Medulla oblongata (tissue), 1 donor: Measurements from ENCODE around the gene GPX1.
"Not testable (repeated sequence)": the region's sequence is repeated elsewhere in the genome, so short reads cannot be mapped to it uniquely, and the experiment has no call there.

Experiments
- DNase-seq: peaks from one replicate; pipeline ENCODE4 v3.0.0-alpha.2; 2015; ENCODE audit errors: extremely low spot score

Gene GPX1

DNA sequence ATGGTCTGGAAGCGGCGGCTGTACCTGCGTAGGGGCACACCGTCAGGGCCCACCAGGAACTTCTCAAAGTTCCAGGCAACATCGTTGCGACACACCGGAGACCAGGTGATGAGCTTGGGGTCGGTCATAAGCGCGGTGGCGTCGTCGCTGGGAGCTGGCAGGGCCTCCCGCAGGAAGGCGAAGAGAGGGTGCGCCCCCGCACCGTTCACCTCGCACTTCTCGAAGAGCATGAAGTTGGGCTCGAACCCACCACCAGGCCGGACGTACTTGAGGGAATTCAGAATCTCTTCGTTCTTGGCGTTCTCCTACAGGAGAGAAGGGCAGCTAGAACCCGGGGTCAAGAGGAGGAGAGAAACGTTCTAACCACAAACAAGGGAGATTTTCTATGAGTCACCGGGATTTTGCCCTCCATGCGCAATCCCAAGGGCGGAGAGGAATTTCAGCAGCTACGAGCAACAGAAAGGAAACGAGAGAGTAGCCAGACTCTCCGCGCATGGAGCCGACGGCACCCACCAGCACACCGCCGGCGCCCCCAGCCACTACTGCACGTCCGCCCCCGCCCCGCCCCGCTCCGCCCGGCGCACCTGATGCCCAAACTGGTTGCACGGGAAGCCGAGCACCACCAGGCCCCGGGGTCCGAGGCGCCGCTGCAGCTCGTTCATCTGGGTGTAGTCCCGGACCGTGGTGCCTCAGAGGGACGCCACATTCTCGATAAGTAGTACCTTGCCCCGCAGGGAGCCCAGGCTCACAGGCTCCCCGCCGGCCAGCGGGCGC, 523 bp downstream of the GPX1 start:
- not testable (repeated sequence) for DNase-seq

DNA sequence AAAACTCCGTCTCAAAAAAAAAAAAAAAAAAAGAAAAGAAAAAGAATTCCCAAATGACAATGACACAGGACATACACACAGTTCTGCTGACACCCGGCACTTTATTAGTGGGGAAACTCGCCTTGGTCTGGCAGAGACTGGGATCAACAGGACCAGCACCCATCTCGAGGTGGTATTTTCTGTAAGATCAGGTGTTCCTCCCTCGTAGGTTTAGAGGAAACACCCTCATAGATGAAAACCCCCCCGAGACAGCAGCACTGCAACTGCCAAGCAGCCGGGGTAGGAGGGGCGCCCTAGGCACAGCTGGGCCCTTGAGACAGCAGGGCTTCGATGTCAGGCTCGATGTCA, 1.1 kb downstream of the GPX1 start:
- not testable (repeated sequence) for DNase-seq

DNA sequence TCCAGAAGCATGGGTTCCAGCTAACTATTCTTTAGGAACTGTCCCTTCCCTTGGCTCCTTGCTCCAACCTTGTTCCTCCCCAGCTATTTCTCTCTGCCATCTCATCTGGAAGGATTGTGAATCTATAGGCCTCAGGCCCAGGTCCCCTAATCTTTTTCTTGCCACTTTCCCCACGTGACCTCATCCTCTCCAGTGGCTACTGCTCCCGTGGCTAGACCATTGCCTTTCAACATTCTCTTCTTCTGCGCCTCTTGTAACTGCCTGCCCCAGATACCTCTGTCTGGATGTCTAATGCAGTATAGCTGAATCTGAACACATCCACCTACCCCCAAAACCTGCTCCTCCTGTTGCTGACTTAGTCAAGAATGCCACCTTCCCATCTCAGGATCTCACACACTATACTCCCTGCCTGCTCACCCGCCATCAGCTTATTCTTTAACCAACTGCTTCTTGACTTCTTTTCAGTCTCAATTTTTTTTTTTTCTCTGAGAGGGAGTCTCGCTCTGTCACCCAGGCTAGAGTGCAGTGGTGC, 5.2 kb downstream of the GPX1 start:
- DNase-seq, result no peak

DNA sequence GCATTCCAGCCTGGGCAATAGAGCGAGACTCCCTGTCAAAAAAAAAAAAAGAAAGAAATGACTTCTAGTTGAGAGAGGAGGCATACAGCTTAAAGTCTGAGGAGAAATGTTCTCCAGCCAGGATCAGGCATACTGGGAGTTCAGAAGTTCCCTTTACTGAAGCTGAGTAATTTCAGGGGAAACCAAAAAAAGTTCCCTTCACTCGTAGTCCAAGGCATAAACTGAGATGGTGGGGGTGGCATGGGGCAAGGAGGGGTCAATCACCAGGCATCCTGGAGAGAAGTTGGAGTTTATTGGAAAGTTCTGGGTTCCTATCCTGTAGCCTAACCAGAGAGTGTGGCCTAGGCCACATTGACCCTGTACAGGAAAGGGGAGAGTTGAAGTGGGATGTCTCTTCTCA, 5.9 kb downstream of the GPX1 start:
- DNase-seq, result no peak

DNA sequence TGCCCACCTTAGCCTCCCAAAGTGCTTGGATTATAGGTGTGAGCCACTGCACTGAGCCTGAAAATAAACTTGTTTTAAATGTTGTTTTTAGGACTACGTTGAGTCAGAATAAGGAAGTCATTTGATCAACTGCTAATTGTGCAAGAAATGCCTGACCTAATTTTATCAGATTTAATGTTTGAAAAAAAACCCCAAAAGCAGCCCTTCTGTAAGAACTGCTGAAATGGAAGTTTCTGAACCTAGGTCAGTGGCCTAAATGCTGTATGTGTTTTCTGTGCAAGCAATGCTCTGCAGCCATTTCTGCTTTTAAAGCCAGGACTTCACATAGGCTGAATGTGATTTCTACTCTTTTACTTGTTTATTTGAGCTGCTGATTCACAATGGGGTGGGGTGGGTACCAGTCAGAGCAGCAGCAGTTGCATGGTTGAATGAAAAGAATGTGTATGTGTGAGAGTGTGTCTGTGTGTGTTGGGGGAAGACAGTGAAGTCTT, 6.6 kb downstream of the GPX1 start:
- DNase-seq, result no peak

DNA sequence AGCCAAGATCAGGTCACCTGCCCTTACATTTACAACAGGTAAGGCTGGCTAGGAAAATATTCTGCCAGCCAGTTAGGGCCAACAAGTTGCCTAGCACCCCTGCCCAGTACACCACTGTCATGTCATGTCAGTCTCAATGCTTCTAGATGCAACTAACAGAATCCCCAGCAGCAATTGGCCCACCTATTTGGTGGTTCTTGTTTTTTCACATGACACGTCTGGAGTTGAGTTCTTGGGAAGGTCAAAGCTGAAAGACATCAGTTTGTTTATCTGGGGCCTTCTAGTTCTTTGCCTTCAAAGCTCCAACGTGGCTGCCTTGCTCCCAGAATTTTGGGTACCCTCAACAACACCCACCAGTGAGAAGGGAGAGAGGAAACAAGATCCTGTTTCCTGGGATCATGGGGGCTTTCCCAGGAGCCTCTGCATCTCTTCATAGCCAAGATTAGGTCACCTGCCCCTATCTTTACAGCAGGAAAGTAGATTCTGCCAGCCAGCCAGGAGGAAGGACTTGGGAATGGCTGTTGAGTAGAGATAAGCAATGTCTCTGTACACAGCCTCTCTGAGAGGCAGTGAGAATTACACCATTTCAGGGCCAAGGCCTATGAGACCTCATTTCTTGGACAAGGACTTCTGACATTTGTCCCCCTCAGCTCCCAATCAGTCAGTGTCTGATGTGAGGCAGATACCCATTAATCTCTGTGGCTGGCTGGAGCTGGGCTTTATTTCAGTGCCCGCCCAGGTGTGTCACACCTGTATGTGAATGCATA, 8.6 kb downstream of the GPX1 start:
- DNase-seq, result no peak

DNA sequence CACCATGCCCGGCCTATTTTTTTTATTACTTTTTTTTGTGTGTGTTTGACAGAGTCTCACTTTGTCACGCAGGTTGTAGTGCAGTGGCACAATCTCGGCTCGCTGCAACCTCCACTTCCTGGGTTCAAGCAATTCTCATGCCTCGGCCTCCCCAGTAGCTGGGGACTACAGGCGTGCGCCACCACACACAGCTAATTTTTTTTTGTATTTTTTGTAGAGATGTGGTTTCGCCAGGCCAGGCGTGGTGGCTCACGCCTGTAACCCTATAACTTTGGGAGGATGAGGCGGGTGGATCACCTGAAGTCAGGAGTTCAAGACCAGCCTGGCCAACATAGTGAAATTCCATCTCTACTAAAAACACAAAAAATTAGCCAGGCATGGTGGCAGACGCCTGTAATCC, 9.8 kb downstream of the GPX1 start:
- not testable (repeated sequence) for DNase-seq

DNA sequence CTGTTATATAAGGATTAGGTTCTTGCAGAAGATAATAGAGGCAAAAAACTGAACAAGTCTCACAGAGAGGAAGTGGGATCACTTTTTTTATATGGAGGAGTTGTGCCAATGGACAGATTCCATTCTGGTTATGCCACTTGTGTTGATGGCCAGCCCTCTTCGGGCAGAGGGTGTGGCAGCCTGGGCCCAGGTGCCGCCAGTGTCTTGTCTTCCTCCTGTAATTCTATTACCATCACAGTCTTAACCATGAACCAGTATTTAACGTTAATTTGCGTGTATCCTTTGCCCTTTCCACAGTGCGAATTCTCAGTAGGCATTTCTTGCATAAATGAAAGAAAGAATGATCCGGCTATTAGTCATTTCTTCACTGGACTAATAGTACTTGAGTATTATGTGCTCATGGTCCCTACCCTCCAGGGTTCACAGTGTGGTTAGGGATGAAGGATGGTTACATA, 11.3 kb downstream of the GPX1 start:
- no peak for DNase-seq

DNA sequence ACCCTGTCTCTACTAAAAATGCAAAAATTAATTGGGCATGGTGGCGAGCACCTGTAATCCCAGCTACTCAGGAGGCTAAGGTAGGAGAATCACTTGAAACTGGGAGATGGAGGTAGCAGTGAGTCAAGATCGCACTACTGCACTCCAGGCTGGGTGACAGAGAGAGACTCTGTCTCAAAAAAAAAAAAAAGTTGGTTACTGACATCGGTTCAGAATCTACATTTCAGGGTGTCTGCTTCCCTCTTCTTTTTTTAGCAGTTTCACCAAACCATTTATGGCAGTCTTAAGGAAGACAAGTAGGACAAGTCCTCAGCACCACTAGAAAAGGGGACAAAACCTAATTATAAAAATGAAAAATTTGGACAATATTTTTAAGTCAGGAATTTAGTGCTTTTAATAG, 15.0 kb downstream of the GPX1 start:
- peak; percentile 71 for DNase-seq

DNA sequence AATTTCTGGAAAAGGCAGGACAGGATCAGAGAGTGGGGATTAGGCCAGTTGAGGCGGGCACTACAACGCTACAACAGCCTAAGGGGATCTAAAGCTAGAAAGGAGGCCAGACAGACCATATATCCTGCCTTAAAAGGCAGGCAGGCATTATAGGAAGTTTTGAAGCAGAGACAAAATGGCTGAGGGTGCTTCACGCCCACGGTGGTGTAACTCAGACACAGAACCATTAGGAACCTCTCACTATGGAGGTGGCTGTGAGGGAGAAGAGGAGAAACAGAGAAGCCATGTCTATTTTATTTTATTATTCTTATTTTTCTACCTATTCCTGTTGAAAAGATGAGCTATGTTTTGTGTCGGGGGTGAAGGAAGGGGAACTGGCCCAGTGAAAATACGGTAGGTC, 16.2 kb downstream of the GPX1 start:
- DNase-seq, result no peak

DNA sequence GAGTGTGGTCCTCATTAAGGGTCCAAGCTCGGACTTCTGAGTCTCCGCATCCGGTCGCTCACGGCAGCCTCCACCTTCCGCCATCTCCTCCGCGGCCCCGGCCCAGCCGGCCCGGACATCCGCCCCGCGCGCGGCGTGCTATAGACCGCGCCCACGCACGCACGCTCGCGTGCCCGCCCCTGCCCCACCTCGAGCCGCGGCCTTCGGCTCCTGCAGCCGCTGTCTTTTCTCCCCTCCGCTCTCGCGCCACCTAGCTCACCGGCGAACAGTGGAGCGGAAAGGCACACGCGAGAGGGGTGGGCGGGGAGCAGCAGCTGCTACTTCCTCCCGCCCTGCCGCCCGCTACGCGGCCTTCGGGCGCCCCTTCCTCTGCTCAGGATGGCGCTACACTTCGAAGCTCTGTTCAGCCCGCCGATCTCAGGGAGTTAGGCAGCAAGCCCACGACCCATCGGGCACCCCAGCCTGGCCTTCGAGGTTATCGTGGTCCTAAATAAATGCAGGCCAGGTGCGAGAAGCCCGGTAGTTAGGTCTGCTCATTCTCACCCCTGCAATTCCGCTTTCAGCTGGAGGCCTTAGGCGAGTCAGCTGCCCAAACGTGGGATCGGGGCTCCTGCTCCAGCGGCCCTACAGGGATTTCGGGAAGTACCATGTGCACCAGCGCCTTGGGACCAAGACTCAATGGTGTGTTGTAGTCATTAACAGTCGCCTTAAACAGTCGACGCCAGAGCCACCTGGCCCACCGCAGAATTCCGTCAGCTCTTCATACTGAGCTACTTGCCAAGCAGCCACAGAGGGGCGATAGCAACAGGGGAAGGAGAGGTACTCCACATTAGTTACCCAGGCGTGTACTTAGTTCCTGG, 18.0 kb downstream of the GPX1 start, which contains the start of gene USP4:
Gene USP4 (minus strand): TSS at position 113 of the 860 bp plus-strand sequence. CDS start 29 bp downstream, at position 84.
- peak; percentile 84 for DNase-seq

DNA sequence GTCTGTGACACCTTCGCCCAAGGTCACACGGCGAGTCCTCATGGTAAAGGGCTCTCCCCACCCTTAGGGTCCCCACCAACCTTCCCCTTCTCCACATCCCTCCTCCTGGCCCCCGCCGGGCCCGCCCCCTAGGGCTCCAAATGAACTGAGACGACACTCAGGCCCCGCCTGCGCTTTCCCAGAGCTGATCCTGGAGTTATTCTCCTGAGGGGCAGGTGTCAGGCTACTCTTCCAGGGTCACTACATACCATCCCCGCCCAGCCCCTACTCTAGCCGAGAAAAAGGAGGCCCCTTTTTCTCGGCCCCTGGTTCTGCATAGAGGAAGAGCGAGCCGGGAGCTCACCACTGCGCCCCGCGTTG, 18.6 kb downstream of the GPX1 start:
- DNase-seq, result no peak

DNA sequence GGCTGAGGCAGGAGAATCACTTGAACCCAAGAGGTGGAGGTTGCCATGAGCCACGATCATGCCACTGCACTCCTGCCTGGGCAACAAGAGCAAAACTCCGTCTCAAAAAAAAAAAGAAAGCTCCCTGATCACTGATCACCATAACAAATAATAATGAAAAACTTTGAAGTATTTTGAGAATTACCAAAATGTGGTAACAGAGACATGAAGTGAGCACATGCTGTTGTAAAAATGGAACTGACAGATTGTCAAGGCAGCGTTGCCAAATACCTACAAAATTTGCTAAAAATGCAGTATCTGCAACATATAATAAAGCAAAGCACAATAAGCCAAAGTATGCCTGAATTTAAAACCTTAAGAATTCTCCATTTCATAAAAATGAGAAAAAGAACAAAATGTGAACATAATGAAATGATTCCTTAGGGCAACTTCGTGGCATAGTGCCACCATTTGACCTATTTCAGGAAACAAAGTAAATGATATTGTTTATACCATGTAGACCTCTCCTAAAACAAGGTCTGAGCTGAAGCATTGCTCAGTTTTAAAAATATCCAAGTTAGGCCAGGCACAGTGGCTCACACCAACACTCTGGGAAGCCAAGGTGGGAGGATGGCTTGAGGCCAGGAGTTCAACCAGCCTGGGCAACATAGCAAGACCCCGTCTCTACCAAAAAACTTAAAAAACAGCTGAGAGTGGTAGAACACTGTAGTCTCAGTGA, 24.1 kb downstream of the GPX1 start:
- no peak for DNase-seq

DNA sequence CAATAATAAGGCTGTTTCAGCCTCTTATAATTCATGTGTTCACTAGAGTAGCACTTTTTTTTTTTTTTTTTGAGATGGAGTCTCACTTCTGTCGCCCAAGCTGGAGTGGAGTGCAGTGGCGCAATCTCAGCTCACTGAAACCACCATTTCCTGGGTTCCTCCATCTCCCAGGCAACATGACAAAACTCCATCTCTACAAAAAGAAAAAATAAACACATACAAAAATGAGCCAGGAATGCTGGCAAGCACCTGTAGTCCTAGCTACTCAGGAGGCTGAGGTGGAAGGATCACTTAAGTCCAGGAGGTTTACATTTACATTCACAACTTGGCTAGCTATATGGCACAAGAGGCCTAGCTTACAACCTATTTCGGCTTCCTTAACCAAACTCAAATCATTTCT, 25.1 kb downstream of the GPX1 start:
- DNase-seq, result no peak

DNA sequence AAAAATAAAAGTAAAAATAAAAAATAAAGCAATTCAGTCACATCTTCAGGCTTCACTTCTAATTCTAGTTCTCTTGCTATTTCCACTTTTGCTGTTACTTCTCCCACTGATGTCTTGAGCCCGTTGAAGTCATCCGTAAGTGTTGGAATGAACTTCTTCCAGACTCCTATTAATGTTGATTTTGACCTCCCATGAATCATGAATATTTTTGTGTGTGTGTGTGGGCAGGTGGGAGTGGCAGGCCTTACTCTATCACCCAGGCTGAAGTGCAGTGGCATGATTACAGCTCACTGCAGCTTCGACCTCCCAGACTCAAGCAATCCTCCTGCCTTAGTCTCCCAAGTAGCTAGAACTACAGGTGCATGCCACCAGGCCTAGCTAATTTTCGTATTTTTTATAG, 29.0 kb downstream of the GPX1 start:
- no peak for DNase-seq

DNA sequence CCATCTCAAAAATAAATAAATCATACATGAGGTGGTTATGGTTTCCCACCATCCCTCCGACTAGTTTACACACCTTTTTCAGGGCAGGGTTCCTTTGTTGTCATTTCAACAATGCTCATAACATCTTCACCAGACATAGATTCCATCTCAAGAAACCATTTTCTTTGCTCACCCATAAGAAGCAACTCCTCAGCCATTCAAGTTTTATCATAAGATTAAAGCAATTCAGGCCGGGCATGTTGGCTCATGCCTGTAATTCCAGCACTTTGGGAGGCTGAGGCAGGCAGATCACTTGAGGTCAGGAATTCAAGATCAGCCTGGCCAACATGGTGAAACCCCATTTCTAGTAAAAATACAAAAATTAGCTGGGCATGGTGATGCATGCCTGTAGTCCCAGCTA, 29.8 kb downstream of the GPX1 start:
- DNase-seq, result not testable (repeated sequence)

DNA sequence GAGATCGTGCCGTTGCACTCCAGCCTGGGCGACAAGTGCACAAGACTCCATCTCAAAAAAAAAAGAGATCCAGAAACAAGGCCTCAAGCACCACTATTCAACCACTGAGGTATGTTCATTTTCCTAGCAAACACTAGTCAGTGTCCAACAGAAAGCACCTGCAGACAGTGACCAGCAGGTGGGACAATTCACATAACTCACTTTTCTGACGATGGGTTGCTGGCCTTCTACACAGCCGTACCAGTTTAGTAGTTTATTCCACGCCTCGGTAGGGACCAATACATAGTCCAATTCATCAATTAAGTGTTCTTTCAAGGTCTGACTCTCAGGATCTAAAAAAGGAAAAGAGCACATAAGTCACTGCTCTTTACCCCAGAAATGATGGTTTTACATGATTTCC, 30.7 kb downstream of the GPX1 start:
- DNase-seq, result no peak

DNA sequence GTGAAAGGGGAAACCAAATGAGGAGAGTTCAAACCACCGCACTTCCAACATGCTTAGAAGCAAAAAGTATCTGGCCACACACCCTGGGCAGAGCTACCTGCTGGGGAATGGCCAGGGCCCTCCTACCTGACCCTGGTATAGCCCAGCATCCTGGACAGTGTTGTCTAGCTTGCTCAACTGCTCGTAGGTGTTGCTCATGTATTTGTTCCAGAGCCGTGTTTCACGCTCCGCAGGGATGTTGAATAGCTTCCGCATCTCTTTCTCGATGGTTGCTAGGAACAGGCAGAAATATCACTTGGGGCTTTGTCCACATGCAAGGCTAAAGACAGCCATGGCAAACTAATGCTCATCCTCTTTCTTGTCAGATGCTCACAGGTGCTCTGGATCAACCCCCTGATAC, 33.4 kb downstream of the GPX1 start:
- no peak for DNase-seq

DNA sequence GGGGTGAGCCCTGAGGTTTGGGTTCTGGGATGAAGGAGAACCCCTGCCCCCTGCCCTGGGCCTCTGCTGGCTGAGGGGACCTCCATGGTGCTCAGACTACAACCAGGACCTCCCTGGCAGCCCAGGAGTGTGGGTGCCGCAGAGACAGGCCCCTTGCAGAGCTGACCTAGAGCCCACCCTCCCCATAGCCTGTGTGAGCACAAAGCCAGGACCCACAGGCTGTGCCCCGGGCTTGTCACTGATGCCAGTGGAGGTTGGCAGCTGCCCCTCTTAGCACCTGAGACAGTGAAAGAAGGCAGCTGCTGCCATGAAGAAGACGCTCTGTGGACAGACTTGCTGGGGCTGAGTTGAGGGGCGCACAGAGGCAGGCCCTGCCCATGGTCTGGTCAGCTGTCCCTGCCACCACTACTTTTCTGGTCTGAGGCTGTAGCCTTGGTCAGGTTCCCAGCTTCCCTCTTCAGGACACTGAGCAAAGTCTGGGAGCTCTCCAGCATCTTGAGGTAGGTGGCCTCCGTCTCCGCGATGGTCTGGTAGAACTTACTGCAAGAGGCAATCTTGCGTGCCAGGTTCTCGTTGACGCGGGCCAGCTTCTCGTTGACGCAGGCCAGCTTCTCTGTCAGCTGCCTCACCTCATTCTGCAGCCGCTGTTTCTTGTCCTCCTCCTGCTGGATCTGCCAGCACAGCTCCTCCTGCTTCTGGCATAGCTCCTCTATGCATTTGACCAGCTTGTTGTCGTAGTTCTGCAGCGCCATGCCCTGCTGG, 41.3 kb downstream of the GPX1 start:
- DNase-seq, result peak; percentile 30

DNA sequence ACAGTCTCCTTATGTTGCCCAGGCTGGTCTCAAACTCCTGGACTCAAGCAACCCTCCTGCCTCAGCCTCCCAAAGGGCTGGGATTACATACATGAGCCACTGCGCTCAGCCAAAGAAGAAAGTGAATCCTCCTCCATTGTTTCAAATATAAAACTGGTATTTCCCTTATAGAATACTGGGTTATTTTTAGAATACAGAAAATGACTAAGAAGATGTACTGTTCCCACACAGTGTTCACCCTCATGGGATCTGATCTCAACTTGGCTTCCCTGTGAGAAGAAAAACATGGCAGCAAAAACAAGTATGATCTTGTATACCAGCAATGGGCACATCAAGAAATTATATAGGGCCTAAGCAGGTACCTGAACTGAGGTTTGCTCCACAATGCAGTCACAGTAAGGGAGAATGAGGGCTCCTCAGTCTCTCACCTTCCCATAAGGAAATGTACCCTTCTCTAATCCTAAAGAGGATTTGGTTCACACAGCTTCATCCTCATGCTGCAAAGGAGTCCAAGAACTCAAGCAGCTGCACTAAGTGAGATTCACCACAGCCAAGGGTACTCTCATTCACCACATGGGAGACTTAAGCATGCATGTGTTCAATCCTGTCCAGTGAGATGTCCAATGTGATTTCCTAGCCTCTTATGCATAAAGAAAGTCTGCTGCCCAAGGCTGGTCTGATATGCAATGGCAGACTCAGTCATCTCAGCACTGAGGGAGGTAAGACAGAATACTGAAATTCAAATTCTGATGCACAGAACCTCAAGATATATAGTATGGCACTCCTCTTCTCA, 44.1 kb downstream of the GPX1 start:
- no peak for DNase-seq
